Lower leg skin (tissue), 4 donors: ENCODE data around the gene DYNC1I1. TPM values are rescaled to one million over a fixed set of nuclear protein-coding genes. Genes with fewer than 3 reads are reported as not detected.

Experiments
- DNase-seq, 2 donors: peaks; one replicate each; pipeline ENCODE4 v3.0.0-alpha.2; 2019; ENCODE audit warnings: low spot score in 2 of 2
- H3K4me3 ChIP-seq: fragments of 200-600 bp; sonication (generic); 2 replicates; pipeline ENCODE4 v1.5.1; 2017; ENCODE audit warnings: mild to moderate bottlenecking, low read depth; ENCODE audit not compliant: poor library complexity, severe bottlenecking
- POLR2A ChIP-seq, 2 donors: fragments of 450-650 bp; IDR thresholded peaks; one replicate each; pipeline ENCODE4 v1.6.1; 2016 to 2017; ENCODE audit warnings: antibody characterized with exemption in 2 of 2, mild to moderate bottlenecking in 1 of 2, moderate library complexity in 1 of 2
- WGBS, 2 donors: methylation state at CpG; one replicate each; pipeline ENCODE4 v1.1.5; 2018; 5-methylcytosine and 5-hydroxymethylcytosine counted together
- intact Hi-C: fragments of 100-400 bp; cut with DNase I; formaldehyde crosslinking; loops from one replicate; pipeline ENCODE4 v1.15.0; 2023; ENCODE audit warnings: low total_unique reads
- total RNA-seq, 4 donors: library from RNA; depleted of rRNA; stranded (reverse); fragments of >200 nt; gene quantifications; one replicate each; pipeline ENCODE4 v1.1.0, GENCODE V29; 2016
- TF ChIP-seq, protein P1 (sequence below), 3 donors: fragments of 450-650 bp; IDR thresholded peaks; one replicate each; pipeline ENCODE4 v1.5.1; 2016; ENCODE audit warnings: antibody characterized with exemption in 3 of 3, mild to moderate bottlenecking in 3 of 3, moderate library complexity in 2 of 3

Gene DYNC1I1
- total RNA-seq, 4 donors from 2014 or later, result 0.97 to 7.6 (median 3.7) TPM

- intact Hi-C loops, result no loop called here
- no peak for DNase-seq
- 61 to 70% methylated on average over 5 of the region's 5 CpGs for WGBS, 2 donors
- no peak for TF ChIP-seq POLR2A (IDR thresholded peaks at IDR 0.05)
- TF ChIP-seq, protein P1, sequence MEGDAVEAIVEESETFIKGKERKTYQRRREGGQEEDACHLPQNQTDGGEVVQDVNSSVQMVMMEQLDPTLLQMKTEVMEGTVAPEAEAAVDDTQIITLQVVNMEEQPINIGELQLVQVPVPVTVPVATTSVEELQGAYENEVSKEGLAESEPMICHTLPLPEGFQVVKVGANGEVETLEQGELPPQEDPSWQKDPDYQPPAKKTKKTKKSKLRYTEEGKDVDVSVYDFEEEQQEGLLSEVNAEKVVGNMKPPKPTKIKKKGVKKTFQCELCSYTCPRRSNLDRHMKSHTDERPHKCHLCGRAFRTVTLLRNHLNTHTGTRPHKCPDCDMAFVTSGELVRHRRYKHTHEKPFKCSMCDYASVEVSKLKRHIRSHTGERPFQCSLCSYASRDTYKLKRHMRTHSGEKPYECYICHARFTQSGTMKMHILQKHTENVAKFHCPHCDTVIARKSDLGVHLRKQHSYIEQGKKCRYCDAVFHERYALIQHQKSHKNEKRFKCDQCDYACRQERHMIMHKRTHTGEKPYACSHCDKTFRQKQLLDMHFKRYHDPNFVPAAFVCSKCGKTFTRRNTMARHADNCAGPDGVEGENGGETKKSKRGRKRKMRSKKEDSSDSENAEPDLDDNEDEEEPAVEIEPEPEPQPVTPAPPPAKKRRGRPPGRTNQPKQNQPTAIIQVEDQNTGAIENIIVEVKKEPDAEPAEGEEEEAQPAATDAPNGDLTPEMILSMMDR (IDR thresholded peaks at IDR 0.05), result no peak
- no peak overlapping the region for H3K4me3 ChIP-seq
These were observed 8.3 kb downstream of the DYNC1I1 start for GRCh38 chr7:95780665-95781064.

DNA sequence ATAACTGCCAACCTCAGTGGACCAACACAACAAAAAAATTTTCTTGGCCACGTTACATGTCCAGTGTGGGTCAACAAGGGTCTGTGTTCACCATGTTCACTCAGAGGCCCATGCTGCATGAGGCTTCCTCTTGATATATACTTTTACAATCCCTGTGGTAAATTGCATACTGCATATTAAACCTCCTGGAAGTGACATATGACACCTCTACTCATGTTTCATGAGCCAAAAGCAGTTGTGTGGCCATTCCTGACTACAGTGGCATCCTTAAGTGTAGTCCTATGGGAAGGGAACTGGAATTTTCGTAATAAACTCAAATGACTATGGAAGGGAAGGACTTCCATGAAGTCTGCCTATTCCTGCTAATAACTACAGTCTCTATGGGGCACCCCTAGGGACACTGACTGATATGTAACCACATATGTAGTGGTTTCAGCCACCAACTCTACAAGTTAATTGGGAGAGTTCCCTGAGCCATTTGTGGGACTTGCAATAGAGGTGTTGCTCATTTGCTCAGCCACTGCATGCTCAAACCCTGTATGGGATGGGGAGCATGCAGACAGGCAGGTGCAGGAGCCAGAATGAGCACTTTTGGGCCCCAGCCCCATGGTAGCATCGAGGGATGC lies 9.7 kb downstream of the DYNC1I1 start:
- no peak for DNase-seq
- intact Hi-C loops, result no loop called here
- no peak overlapping the region for H3K4me3 ChIP-seq
- TF ChIP-seq POLR2A (IDR thresholded peaks at IDR 0.05), result no peak
- TF ChIP-seq, protein P1 (IDR thresholded peaks at IDR 0.05), result no peak
- 83 to 86% methylated on average over 3 of the region's 3 CpGs for WGBS, 2 donors

DNA sequence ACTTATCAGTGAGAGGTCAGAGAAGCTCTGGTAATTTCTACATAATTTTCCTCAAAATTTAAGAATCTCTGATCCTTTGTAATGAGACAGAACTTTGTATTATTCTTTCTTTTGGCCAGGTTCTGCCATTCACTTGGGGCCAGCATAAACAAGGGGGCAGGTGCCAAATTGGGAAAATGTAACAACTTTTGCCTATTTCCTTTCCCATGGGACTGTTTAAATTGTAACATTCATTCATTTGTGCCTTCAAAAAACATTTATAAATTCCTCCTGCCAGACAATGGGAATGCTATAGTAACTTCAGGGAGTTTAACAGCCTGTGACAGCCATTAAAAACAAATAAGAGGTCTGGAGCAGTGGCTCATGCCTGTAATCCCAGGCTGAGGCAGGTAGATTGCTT lies 12.4 kb downstream of the DYNC1I1 start:
- TF ChIP-seq, protein P1 (IDR thresholded peaks at IDR 0.05), result no peak
- no peak for TF ChIP-seq POLR2A (IDR thresholded peaks at IDR 0.05)
- no peak for DNase-seq
- intact Hi-C loops, result no loop called here
- H3K4me3 ChIP-seq, result no peak overlapping the region

- H3K4me3 ChIP-seq, result no peak overlapping the region
- DNase-seq, result no peak
- no peak for TF ChIP-seq POLR2A (IDR thresholded peaks at IDR 0.05)
- TF ChIP-seq, protein P1 (IDR thresholded peaks at IDR 0.05), result no peak
- intact Hi-C loops, result no loop called here
- WGBS, 2 donors, result 90% methylated on average over 6 of the region's 6 CpGs
These were observed 15.9 kb downstream of the DYNC1I1 start for GRCh38 chr7:95788258-95788657.

DNA sequence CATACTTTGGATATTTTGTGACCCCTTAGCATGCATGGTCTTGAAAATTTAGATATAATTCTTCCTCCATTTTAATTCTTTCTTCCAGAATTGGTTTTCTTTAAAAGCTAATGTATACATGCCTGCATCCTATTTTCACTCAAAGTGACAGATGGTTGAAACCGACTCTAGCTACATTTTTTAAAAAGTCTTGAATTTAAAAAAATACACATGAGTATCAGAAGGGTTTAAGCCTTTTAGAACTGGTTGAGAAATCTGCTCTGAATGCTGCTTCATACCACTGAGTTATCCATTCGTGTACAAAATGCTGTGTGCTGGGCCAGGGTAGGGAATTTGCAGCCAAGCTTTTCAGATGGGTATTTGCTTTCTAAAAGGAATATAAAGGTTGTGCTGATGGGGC lies 16.5 kb downstream of the DYNC1I1 start:
- no peak for TF ChIP-seq POLR2A (IDR thresholded peaks at IDR 0.05)
- TF ChIP-seq, protein P1 (IDR thresholded peaks at IDR 0.05), result no peak
- WGBS, 2 donors, result 63 to 65% methylated on average over 2 of the region's 2 CpGs
- no peak for DNase-seq
- no peak overlapping the region for H3K4me3 ChIP-seq
- intact Hi-C loops, result no loop called here

DNA sequence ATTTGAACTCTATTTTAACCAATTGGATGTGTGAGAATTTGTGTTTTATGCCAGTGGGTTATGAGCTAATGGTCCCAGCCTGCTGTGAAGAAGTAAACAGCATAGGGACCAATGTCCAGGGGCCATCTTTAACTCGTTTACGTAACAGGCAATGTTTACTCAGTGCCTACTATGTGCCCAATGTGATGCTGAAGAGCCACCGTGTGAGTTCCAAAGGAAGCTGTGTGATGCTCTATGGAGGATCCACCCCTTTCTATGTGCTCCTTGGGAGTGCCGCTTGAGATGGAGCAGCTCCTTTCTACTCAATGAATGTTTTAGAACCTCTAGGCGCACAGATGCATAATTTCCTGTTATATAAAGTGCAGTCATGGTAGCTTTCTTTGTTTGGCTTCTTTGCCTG lies 21.3 kb downstream of the DYNC1I1 start:
- 83 to 92% methylated on average over 5 of the region's 5 CpGs for WGBS, 2 donors
- intact Hi-C loops, result no loop called here
- TF ChIP-seq POLR2A (IDR thresholded peaks at IDR 0.05), result no peak
- TF ChIP-seq, protein P1 (IDR thresholded peaks at IDR 0.05), result no peak

More for the DNA sequence above, 21.3 kb downstream of the DYNC1I1 start:
- no peak overlapping the region for H3K4me3 ChIP-seq
- DNase-seq, result no peak
